ENCODE measurements around the gene ENG.

DNA sequence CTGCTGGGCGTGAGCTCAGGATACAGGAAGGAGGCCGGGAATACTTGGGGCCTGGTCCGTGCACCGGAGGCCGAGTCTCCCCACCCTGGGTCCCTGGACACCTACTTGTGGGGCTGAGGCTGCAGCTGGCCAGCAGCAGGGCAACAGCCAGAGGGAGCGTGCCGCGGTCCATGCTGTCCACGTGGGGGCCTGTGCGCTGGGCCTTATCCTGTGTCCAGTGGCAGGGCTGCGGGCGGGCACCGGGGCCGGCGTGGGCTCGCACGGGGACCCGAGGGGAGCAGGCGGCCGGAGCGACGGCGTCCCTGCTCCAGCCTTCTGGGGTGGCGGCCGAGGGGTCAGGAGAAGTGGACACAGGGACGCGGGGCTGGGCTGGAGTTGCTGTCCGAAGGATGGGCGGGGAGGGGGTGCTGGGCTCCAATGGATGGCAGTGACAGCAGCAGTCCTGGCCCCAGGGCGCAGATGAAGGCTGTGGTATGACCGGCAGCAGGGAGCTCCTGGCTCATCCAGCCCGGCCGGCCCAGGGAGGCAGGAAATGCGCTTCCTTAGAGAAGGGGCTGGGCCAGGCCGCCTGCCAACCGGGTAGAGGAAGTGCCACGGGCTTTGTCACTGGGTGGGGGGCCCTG, at the start of gene ENG:
- TF ChIP-seq EP300 (IDR thresholded peaks at IDR 0.05; ENCODE audit: borderline replicate concordance in 1 of 2, low read depth in 2 of 2, low read length in 2 of 2) (no peak), POLR2A (IDR thresholded peaks at IDR 0.05; ENCODE audit: control extremely low read depth in 1 of 2, low read depth in 2 of 2, low read length in 2 of 2) (no peak), EZH2 (IDR thresholded peaks at IDR 0.05; ENCODE audit: low read depth, low read length, severe bottlenecking) (no peak), RAD21 (IDR thresholded peaks at IDR 0.05 in 1 of 2, conservative IDR thresholded peaks at IDR 0.05 in 1 of 2; ENCODE audit: low read depth in 2 of 2, low read length in 2 of 2) (no peak), CBX5 (IDR thresholded peaks at IDR 0.05; ENCODE audit: low read depth, low read length) (no peak)
